GM18517 (cell line): ENCODE measurements around the gene NXF1.

Experiments
- ATAC-seq: cut with Tn5 transposase; IDR thresholded peaks from one replicate; pipeline ENCODE4 v1.9.1; 2021; ENCODE audit warnings: mild to moderate bottlenecking, moderate library complexity; ENCODE audit not compliant: unreplicated experiment

The NXF1 gene

GRCh38 chr11:62747475-62748160 is 57.6 kb downstream of the NXF1 start:
- ATAC-seq, result no peak
